Measurements from ENCODE around the gene WDFY3.

Gene WDFY3

GRCh38 chr4:84944947-84945346 lies 21.5 kb downstream of the WDFY3 start:
- DNase-seq: no peak

- DNase-seq: no peak
Measured at GRCh38 chr4:84940960-84941359, 25.5 kb downstream of the WDFY3 start.

- no peak for DNase-seq
Measured at GRCh38 chr4:84939113-84939512, 27.4 kb downstream of the WDFY3 start.

- no peak for DNase-seq
Measured at GRCh38 chr4:84938316-84938715, 28.2 kb downstream of the WDFY3 start.

- no peak for DNase-seq
Measured at GRCh38 chr4:84937381-84937977, 29.0 kb downstream of the WDFY3 start.

GRCh38 chr4:84936123-84936522 lies 30.4 kb downstream of the WDFY3 start:
- DNase-seq: no peak

- no peak for DNase-seq
Measured at GRCh38 chr4:84932462-84932861, 34.0 kb downstream of the WDFY3 start.

GRCh38 chr4:84931961-84932360 lies 34.5 kb downstream of the WDFY3 start:
- DNase-seq: no peak

GRCh38 chr4:84931274-84931673 lies 35.2 kb downstream of the WDFY3 start:
- no peak for DNase-seq

GRCh38 chr4:84928089-84928488 lies 38.4 kb downstream of the WDFY3 start:
- DNase-seq: no peak

- DNase-seq: no peak
Measured at GRCh38 chr4:84927428-84927827, 39.1 kb downstream of the WDFY3 start.

- no peak for DNase-seq
Measured at GRCh38 chr4:84925558-84925957, 40.9 kb downstream of the WDFY3 start.

- no peak for DNase-seq
Measured at GRCh38 chr4:84924434-84924833, 42.1 kb downstream of the WDFY3 start.

GRCh38 chr4:84920617-84921016 lies 45.9 kb downstream of the WDFY3 start:
- no peak for DNase-seq

- no peak for DNase-seq
Measured at GRCh38 chr4:84917869-84918600, 48.5 kb downstream of the WDFY3 start.

GRCh38 chr4:84917086-84917821 lies 49.2 kb downstream of the WDFY3 start:
- no peak for DNase-seq

- no peak for DNase-seq
Measured at GRCh38 chr4:84916227-84916626, 50.3 kb downstream of the WDFY3 start.

GRCh38 chr4:84915396-84915780 lies 51.1 kb downstream of the WDFY3 start:
- no peak for DNase-seq

- DNase-seq: no peak
Measured at GRCh38 chr4:84914686-84915395, 51.6 kb downstream of the WDFY3 start.

- DNase-seq: no peak
Measured at GRCh38 chr4:84913176-84913575, 53.3 kb downstream of the WDFY3 start.

GRCh38 chr4:84912741-84913140 lies 53.7 kb downstream of the WDFY3 start:
- no peak for DNase-seq

GRCh38 chr4:84908876-84909275 lies 57.6 kb downstream of the WDFY3 start:
- no peak for DNase-seq

- DNase-seq: no peak
Measured at GRCh38 chr4:84907145-84907544, 59.3 kb downstream of the WDFY3 start.

GRCh38 chr4:84905646-84906045 lies 60.8 kb downstream of the WDFY3 start:
- no peak for DNase-seq
